ENCODE data around the gene TENM3.

TENM3 gene

DNA sequence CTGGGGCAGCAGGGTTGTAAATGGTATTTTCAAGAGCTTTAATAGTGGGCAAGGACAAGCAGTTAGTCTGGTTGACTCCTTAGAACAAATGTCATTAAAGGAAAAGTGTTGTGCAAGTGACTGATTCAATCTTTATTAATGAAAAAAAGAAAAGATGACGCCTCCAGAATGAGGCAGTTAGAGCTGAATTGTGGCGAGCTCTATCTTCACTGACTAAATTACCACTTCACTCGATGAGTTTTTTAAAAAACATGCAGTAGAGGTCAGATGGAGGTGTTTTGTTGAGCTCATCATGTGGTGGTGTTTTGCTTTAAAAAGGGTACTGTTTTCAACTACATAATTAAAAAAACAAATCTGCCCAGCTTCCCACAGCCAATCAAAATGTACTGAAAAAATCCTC lies 28.1 kb upstream of the TENM3 start:
- TF ChIP-seq, protein P1, sequence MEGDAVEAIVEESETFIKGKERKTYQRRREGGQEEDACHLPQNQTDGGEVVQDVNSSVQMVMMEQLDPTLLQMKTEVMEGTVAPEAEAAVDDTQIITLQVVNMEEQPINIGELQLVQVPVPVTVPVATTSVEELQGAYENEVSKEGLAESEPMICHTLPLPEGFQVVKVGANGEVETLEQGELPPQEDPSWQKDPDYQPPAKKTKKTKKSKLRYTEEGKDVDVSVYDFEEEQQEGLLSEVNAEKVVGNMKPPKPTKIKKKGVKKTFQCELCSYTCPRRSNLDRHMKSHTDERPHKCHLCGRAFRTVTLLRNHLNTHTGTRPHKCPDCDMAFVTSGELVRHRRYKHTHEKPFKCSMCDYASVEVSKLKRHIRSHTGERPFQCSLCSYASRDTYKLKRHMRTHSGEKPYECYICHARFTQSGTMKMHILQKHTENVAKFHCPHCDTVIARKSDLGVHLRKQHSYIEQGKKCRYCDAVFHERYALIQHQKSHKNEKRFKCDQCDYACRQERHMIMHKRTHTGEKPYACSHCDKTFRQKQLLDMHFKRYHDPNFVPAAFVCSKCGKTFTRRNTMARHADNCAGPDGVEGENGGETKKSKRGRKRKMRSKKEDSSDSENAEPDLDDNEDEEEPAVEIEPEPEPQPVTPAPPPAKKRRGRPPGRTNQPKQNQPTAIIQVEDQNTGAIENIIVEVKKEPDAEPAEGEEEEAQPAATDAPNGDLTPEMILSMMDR (IDR thresholded peaks at IDR 0.05; ENCODE audit: low read depth, low read length, missing control alignments), result no peak
- no peak for DNase-seq (ENCODE audit: extremely low read depth, low read depth)
- H3K4me3 ChIP-seq (replicated peaks; ENCODE audit: low read depth, low read length), result no peak overlapping the region

DNA sequence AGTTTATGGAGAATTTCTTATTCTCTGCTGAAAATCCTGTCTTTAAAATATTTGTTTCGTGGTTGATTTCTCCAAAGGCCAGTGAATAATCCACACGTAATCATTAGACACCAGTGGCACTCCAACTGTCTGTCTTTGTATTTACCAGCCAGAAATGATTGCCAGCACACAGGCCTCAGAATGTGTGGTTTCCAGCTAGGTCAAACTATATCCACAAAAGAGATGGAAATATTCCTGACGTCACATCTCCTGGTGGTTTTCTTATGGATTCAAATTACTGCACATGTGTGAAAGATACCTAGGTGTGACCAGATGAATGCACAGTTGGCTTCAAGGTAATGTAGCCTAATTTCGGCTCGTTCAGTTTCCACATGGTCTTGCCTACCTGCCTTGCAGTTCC lies 27.2 kb upstream of the TENM3 start:
- H3K4me3 ChIP-seq (replicated peaks; ENCODE audit: low read depth, low read length), result no peak overlapping the region
- TF ChIP-seq, protein P1 (IDR thresholded peaks at IDR 0.05; ENCODE audit: low read depth, low read length, missing control alignments), result no peak
- no peak for DNase-seq (ENCODE audit: extremely low read depth, low read depth)

DNA sequence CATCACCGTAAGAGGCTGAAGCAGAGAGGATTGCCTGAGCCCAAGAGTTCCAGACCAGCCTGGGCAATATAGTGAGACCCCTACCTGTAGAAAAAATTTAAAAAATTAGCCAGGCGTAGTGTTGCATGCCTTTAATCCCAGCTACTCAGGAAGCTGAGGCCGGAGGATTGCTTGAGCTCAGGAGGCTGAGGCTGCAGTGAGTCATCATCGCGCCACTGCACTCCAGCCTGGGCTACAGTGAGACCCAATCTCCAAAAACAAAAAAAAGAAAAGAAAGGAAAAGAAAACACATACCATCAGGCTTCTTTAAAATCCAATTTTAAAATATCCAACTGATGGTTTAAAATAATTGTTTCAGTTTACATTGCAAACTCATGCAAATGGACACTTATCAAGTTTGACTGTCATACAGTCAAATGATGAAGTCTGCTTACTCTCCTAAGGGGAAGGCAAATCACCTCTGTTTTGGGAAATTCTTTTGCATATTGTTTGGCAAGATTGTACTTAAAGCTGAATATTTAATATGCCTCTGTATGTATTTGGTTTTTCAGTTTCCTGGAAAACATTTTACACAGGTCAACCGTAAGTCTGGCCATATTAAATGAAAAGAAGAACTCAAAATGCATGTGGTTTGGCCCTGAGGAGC lies 23.7 kb upstream of the TENM3 start:
- no peak for DNase-seq (ENCODE audit: extremely low read depth, low read depth)
- H3K4me3 ChIP-seq (replicated peaks; ENCODE audit: low read depth, low read length), result no peak overlapping the region
- TF ChIP-seq, protein P1 (IDR thresholded peaks at IDR 0.05; ENCODE audit: low read depth, low read length, missing control alignments), result no peak

DNA sequence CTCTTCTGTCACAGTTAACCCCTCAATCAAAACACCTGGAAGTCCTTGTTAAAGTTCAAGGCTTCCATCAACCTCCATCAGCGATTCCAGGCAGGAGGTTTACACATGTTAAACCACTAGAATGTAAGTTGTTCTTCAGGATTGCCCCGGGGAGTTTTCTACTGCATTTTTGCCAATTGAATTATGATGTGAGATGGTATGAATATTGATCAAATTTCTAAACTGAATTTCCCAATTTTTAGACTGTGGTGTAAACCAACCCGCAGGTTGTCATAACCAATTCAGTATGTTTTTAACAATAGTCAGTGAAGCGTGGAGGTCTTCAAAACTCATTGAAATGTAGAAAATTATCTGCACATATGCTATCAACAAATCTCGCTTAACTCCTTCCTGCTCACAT lies 21.2 kb upstream of the TENM3 start:
- TF ChIP-seq, protein P1 (IDR thresholded peaks at IDR 0.05; ENCODE audit: low read depth, low read length, missing control alignments), result no peak
- H3K4me3 ChIP-seq (replicated peaks; ENCODE audit: low read depth, low read length), result no peak overlapping the region
- no peak for DNase-seq (ENCODE audit: extremely low read depth, low read depth)

DNA sequence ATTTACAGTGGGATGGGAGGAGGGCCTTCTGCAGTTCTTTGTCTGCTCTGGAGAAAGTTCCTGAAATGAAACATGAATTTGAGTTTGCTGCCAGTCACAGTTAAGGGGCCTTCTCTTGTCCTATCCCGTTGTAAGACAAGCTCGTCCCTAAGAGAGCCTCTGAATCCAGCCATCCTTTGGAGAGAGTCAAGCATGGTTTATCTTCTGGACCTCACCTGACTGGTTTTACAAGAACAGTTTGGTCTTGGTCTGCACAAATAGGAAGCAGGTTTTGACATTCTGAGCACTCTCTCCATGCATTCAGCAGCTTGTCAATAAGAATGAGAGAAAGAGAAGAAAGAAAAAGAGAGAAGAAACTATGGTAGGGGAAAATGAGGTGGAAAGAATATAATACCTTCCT lies 20.4 kb upstream of the TENM3 start:
- TF ChIP-seq, protein P1 (IDR thresholded peaks at IDR 0.05; ENCODE audit: low read depth, low read length, missing control alignments), result no peak
- no peak overlapping the region for H3K4me3 ChIP-seq (replicated peaks; ENCODE audit: low read depth, low read length)
- DNase-seq (ENCODE audit: extremely low read depth, low read depth), result no peak

DNA sequence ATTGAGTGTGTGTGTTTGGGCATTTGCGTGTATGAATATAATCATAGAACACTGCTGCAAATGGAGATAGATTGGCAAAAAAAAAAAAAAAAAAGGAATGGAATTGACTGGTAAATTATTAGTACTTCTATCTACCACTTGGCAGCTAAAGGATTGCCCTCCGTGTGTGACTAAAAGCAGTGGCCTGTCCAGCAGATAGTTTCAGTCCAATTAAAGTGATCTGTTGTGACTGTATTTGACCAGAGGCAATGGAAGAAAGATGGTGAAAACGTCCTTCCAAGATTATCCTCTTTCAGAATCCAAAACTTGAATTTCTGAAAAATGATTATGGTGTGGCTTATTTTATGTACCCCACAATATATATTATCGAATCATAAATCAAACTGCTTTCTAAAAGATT lies 19.5 kb upstream of the TENM3 start:
- H3K4me3 ChIP-seq (replicated peaks; ENCODE audit: low read depth, low read length), result no peak overlapping the region
- DNase-seq (ENCODE audit: extremely low read depth, low read depth), result no peak
- TF ChIP-seq, protein P1 (IDR thresholded peaks at IDR 0.05; ENCODE audit: low read depth, low read length, missing control alignments), result no peak

Data from HFF-Myc (cell line).